ENCODE data around the gene SLC6A6.

DNA sequence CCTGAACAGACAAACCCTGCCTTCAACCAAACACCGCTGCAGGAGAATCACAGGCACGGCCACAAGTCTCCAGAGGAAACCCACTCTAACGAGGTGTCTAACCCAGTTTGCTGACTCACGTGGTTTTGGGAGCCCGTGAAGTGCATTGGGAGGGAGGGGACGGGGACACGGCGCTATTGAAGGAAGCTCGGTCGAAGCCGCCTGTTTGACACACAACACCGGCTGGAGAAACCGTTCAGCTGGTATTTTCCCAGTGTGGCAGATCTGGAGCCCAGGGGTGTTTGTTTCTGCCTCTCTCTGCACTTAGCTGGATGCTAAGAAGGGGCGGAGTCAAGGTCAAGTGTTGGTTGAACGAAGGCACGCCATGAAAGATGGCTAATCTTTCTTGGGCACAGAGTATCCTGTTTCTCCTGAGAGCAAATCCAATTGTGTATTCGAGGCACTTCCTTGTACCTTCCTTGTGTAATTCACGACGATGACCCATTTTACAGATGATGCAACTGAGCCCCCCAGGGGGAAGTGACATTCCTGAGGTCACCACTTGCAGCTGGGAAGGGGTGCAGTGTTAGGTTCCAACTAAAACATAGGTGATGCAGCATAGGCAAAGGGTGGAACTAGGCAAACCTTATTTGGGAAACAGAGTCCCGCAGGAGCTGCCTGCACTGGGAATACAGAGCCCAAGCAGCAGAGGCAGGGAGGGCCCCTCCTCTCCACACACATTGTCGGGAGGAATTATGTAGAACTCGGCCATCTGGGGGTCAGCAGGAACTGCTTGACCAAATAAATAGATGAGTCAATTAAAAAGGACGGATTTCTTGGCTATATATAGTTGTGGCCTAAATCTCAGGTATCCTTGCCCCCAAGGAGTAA lies 22.5 kb downstream of the SLC6A6 start:
- no peak for TF ChIP-seq POLR2A (IDR thresholded peaks at IDR 0.05)
- TF ChIP-seq, protein P1, sequence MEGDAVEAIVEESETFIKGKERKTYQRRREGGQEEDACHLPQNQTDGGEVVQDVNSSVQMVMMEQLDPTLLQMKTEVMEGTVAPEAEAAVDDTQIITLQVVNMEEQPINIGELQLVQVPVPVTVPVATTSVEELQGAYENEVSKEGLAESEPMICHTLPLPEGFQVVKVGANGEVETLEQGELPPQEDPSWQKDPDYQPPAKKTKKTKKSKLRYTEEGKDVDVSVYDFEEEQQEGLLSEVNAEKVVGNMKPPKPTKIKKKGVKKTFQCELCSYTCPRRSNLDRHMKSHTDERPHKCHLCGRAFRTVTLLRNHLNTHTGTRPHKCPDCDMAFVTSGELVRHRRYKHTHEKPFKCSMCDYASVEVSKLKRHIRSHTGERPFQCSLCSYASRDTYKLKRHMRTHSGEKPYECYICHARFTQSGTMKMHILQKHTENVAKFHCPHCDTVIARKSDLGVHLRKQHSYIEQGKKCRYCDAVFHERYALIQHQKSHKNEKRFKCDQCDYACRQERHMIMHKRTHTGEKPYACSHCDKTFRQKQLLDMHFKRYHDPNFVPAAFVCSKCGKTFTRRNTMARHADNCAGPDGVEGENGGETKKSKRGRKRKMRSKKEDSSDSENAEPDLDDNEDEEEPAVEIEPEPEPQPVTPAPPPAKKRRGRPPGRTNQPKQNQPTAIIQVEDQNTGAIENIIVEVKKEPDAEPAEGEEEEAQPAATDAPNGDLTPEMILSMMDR (IDR thresholded peaks at IDR 0.05) = no peak
- no peak for TF ChIP-seq POLR2AphosphoS5 (IDR thresholded peaks at IDR 0.05)

All from breast epithelium (tissue), 3 donors.